H1 (cell line): ENCODE results near the gene BRAT1. TPM values are rescaled to one million over a fixed set of nuclear protein-coding genes. Genes with fewer than 3 reads are reported as not detected.

Experiments
- EP300 ChIP-seq, 2 experiments: IDR thresholded peaks; 1 replicate in 1 of 2; 2 replicates in 1 of 2; pipeline ENCODE4 v1.6.1; 2011 to 2012; ENCODE audit warnings: low read depth in 2 of 2, low read length in 2 of 2, mild to moderate bottlenecking in 2 of 2, borderline replicate concordance in 1 of 2, inconsistent platforms in 1 of 2, moderate library complexity in 1 of 2
- EZH2 ChIP-seq: fragments of 200-600 bp; sonication (generic); IDR thresholded peaks from 2 replicates; pipeline ENCODE4 v1.7.1; 2012; ENCODE audit warnings: low read depth, mild to moderate bottlenecking, moderate library complexity, low read length, inconsistent platforms; ENCODE audit not compliant: severe bottlenecking
- NANOG ChIP-seq: IDR thresholded peaks from 2 replicates; pipeline ENCODE4 v1.6.1; 2011; ENCODE audit warnings: low read length, low read depth, mild to moderate bottlenecking, inconsistent platforms; ENCODE audit not compliant: insufficient read depth, poor library complexity, severe bottlenecking
- POLR2A ChIP-seq, 2 experiments: IDR thresholded peaks; 1 replicate in 1 of 2; 2 replicates in 1 of 2; pipeline ENCODE4 v1.6.1; 2011; ENCODE audit warnings: low read depth in 2 of 2, low read length in 2 of 2, mild to moderate bottlenecking in 2 of 2; ENCODE audit errors: control extremely low read depth in 1 of 2
- RNF2 ChIP-seq: fragments of 200-900, 300-1000 bp; sonication (generic); IDR thresholded peaks from 2 replicates; pipeline ENCODE4 v1.7.1; 2016; ENCODE audit warnings: borderline replicate concordance, low read depth, mild to moderate bottlenecking, antibody characterized with exemption, low read length; ENCODE audit not compliant: poor library complexity, severe bottlenecking; ENCODE audit errors: missing control alignments
- polyA plus RNA-seq, 7 experiments: library from polyadenylated mRNA; depleted of rRNA in 3 of 7; stranded (reverse) in 5 of 7; unstranded in 2 of 7; fragments of >200 nt in 5 of 7; fragments of 200-250 nt in 2 of 7; gene quantifications; 1 replicate in 5 of 7; 2 replicates in 1 of 7; 4 replicates in 1 of 7; pipeline versions ENCODE4 v1.2.1 to v1.2.3, GENCODE V29; 2011 to 2013; ENCODE audit warnings: missing spikeins in 2 of 7, mixed read lengths in 2 of 7
- total RNA-seq: library from RNA; stranded (reverse); fragmentation: NEBNext Ultra II Directional; extraction: Animal tissue kit (Norgen Biotek cat#: 25700); gene quantifications from 2 replicates; pipeline ENCODE4 v1.2.1, GENCODE V29; 2021

BRAT1 gene
- total and polyA plus RNA-seq, 2 of the 8 experiments (the other 6 are each of a cell fraction or from before 2014, with no cell fraction given): 36.8 to 42.3 TPM

- TF ChIP-seq POLR2A (IDR thresholded peaks at IDR 0.05; ENCODE audit: control extremely low read depth in 1 of 2, low read depth in 2 of 2, low read length in 2 of 2) (no peak), NANOG (no peak), EP300 (IDR thresholded peaks at IDR 0.05; ENCODE audit: borderline replicate concordance in 1 of 2, low read depth in 2 of 2, low read length in 2 of 2) (no peak), EZH2 (no peak), RNF2 (no peak)
These were observed 14.7 kb upstream of the BRAT1 start (continued) for GRCh38 chr7:2570021-2570420.
